GM19351 (cell line): ENCODE data around the gene FOXO6.

Source experiments
- ATAC-seq: cut with Tn5 transposase; IDR thresholded peaks from one replicate; pipeline ENCODE4 v1.9.1; 2021; ENCODE audit warnings: mild to moderate bottlenecking, moderate library complexity; ENCODE audit not compliant: unreplicated experiment

The FOXO6 gene

DNA sequence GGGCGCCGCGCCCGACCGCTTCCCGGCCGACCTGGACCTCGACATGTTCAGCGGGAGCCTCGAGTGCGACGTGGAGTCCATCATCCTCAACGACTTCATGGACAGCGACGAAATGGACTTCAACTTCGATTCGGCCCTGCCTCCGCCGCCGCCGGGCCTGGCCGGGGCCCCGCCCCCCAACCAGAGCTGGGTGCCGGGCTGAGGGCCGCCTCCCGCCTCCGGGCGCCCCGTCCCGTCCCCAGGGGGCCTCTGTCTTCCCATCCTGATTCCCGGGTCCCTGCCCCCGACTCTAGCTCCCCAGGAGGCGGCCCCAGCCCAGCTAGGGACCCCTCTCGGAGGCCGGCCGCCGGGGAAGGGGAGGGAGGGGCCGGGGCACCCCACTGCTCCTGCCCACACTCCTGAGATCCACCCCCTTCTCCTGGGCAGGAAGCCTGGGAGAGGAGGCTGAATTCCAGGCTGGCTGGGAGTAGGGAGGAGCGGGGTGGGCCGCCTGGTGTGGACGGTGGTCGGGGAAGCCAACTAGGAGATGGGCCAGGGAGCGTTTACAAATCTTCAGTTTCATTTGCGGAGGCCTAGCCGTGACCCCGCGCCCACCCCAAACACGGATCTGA lies 21.4 kb downstream of the FOXO6 start:
- ATAC-seq: no peak

DNA sequence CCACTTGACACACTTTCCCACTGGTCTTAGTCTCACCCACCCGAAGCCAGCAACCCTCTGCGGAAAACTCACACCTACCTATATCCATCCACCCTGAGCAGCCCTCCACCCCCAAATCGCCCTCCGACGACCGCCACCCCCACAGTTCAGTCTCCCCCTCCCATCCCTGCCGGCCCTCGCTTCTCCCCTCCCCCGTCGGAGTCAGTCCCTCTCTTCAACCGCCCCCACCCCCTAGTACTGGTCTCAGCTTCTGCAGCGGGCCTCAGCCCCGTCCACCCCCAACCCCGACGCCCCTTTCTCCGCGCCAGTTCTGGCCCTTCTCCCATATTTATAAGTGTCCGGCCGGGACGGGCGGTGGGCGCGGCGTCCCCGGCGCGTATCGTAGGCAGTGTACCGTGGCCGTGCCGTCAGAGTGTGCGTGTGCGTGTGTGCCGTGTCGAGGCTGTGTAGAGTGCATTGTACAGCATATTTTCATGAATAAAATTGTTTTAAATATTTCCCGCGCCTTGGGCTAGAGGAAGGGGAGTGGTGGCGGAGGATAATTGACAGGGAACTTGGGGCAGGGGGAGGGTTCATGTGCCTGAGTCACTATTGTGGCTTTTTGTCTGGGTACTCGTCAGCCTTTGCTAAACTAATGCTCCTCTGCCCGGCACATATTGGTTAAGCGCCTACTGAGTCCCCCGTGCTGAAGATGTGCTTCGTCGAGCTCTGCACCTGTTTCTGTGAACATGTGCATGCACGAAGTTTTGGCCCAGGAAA lies 22.0 kb downstream of the FOXO6 start:
- no peak for ATAC-seq

DNA sequence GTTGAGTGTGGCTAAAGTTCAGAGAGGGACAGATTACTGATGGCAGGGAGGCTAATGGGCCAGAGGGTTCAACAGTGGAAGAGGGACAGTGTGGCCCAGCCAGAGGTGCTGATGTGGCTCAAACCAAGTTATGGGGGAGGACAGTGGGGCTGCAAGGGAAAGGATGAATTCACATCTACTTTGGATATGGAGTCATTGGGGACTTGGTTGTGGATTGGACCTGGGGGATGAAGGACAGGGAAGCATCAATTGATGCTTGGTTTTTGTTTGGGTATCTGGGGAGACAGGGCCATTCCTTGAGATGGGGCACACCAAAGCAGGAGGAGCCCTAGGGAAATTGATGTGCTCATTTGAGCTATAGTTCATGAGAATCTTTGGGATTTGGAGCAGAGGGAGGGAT lies 23.3 kb downstream of the FOXO6 start:
- no peak for ATAC-seq

DNA sequence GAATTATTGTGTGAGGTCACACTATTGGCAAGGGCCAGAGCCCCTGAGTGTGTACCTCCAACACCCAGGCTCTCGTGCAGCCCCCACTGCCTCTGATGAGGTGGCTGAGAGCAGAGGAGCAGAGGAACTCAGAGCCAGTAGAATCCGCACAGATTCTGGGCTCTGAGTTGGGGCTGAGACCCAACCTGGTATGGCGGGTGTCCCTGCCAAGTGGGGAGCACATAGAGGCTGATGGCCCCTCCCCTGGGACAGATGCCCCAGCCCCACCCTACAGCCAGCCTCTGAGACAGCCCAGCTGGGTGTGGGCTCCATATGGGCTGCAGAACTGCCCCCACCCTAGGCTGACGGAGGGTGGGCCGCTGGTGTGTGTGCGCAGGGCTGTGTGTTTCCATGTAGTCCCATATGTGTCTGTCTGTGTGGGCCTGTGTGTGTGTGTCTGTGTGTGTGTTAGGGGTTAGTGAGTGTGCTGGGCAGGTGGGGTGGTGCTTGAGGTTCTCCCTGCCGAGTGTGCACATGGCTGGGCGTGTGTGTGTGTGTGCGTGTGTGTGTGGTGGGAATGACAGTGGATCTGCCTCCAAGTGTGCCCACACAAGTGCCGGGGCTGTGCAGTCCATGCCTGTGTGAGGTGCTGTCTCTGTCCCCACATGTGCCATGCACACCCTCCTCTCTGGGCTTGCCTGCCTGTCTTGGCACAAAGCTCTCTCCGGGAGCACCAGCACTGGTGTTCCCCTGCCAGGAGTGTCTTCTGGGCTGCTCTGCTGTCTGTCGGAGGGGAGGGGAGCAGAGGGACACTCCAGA lies 24.4 kb downstream of the FOXO6 start:
- no peak for ATAC-seq

DNA sequence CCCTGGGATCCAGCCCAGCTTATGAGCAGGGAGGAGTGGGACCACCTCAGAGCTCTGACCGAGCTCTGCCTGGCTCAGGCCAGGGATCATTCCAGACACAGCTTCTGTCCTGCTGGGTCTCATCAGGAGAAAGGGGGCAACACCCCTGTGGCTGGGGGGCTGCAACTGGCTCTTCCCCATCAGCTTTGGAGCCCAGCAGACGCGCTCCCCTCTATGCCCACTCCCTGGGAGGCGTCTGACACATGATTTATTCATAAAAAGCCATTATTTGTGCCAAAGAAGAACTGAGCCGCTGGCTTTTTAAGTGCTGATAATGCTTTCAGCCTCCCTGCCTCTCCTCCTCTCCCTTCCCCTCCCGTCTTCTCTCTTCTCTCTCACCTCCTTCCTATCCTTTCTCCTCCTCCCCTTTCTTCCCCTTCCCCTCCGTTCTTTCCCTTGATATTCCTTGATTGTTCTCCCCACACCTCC lies 25.0 kb downstream of the FOXO6 start:
- no peak for ATAC-seq

DNA sequence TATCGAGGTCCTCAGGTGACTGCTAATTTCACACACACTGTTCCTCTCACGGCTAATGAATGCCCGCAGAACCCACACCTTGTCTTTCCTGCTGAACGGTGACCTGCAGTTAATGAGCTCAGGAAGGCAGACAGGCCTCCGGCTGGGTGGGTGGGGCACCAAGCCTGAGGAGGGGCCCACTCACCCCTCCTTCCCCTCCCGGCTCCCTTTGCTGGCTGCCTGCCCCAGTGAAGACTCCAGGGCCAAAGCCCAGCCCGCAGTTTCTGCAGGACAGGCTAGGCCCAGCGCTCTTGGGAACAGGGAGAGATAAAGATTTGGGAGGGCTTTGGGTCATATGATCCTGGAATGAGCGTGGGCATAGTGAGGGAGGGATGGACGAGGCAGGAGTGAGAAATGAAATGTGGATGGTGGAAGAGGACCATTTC lies 26.4 kb downstream of the FOXO6 start:
- ATAC-seq: no peak

DNA sequence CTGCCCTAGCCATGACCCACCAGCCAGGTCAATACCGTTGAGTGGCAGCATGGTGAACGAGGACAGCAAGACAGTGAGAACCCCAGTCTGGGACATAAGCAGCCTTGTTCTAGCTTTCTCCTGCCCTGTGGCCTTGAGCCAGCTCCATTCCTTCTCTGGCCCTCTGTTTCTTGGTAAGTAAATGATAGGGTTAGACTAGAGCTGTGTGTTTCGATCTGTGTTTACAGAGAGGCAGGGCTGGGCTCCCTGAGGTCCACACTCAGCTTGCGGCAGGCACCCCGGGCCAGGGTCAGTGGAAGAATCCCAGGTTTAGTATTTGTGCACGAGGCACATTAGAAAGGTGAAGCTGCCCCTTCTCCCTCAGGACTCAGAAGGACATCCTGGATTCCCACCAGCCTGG lies 27.3 kb downstream of the FOXO6 start:
- ATAC-seq: no peak

DNA sequence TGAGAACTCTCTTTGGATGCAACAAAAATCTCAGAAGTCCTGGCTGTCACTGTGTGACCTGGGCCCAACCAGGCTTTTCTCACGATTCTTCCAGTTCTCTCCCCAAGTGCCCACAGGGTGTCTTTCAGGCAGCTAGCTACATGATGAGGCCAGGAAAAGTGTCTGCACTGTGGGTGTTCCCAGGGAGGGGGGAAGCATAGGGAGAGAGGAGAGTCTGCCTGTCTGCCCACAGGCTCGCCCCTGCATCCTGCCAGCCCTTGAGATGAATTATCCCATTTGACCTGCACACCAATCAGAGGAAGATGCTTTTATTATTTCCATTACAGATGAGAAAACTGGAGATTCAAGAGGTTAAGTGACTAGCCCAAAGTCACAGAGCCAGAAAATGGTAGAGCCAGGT lies 27.8 kb downstream of the FOXO6 start:
- ATAC-seq: no peak

DNA sequence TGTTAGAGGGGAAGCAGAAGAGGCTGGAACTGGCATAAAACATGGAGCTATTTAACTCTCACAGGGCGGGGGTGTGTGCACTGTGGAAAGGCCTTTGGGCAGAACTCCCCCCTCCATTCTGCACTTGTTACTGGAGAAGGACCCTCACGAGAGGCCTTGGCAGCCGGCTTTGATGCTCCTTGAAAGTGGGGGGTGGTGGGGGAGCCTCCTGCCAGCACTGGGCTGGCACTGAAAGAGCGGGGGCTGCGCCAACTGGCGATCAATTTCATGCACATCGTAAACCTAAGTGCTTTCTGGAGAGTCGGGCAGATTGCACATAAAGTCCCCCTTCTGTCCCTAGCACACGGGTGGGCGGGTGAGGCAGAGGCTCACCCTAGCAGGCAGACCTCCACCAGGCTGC lies 28.9 kb downstream of the FOXO6 start:
- no peak for ATAC-seq

DNA sequence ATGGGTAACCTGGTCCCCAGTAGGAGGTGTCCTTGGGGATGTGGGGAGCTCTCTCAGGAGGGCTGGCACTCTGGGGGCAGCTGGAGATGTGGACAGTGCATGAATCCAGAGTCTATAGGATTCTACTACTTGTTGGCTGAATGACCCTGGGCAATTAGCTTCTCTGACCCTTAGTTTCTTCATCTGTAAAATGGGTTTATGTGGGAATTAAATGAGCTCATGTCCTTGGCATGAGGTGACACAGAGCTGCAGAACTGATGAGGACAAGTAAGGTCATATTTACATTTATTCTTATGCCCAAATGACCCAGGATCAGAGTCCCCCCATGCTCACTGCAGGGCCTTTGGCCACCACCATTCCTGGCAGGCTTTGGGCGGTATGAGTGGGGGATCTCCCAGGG lies 29.3 kb downstream of the FOXO6 start:
- no peak for ATAC-seq

DNA sequence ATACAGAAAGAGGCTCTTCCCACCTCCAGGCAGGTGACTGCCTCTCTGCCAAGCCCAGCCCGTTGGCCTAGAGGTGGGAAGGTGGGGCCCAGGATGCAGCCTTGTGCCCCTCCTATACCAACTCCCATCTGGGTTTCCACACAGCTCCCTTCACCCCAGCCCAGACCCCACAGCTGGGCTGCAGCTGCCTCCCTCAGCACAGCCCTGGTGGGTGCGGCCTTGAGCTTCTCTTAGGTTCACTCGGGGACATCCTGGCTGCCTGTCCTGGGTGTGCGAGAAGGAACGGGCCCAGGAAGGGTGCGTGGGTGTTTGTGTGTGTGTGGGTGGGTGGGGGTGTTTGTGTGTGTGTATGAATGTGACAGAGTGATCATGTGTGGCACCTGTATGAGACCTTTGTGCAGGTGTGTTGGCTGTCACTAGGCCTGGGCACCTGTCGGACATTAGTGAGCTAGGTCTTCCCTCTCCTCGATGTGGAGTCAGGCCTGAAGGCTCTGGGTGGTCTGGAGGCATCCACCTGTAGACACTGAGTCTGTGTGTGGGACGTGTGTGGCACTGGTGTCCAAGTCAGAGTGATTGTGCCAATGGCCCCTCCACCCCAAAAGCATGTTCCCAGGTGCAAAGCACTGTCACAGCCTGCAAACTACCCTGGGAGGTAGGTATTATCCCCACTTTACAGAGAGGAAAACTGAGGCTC lies 30.7 kb downstream of the FOXO6 start:
- no peak for ATAC-seq

DNA sequence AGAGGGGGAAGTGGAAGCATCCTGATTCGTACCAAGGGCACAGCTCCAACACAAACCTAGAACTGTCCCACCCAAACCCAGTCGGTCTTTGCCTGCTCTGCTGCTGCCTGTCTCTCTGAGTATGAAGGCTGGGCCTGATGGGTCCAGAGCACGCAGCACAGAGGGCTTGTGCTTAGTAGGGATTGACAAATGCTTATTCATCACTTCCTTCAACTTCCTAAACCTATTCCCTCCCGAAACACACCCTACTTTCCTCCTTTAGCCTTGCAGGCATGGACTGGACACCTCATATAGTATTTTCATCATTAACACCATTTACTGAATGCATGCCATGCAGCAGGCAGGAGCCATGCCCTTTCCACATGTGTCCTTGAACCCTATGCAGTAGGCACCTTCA lies 31.3 kb downstream of the FOXO6 start:
- ATAC-seq: no peak

DNA sequence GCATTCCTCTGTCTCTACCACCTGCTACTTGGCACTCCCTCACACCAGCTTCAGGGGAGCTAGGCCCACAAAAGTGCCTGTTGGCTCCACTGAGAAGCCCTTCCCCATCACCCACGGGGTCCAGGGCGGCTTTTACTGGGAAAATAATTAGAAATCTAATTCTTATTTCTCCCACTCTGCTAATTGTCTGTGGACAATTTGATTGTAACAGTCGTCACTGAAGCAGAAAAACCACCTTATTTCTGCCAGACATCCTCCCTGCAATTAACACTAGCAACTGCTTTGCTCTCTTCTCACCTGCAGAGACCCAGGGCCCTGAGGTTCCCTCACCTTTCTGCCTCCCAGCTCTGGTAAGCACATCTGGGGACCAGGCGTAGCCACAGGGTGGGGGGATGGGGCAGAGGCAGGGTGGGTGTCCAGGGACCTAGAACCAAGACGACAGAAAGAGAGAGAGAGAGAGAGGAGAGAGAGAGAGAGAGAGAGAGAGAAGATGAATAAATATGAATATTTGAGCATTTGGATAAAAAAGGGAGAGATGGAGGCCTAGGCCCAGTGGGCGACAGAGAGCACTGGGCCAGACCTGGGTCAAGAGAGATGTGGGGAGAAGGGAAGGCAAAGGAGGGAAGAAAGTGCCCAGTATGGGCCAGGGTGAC lies 32.6 kb downstream of the FOXO6 start:
- ATAC-seq: no peak

DNA sequence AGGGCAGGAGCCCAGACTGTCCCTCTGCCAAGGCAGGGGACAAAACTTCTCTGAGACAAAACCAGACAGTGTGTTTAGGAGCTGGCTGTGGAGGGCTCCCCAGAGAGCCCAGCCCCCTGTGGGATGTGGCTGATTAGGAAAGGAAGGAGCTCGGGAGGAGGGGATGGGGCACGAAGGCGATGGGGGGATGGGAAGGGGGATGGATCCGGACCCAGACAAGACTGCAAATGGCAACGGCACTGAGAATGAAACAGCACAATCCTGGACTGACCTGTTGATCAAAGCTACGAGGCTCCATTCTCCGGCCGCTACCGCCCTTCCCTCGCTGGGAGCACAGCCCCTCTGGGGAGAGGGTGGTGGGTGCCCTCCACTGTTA lies 33.1 kb downstream of the FOXO6 start:
- ATAC-seq: no peak

DNA sequence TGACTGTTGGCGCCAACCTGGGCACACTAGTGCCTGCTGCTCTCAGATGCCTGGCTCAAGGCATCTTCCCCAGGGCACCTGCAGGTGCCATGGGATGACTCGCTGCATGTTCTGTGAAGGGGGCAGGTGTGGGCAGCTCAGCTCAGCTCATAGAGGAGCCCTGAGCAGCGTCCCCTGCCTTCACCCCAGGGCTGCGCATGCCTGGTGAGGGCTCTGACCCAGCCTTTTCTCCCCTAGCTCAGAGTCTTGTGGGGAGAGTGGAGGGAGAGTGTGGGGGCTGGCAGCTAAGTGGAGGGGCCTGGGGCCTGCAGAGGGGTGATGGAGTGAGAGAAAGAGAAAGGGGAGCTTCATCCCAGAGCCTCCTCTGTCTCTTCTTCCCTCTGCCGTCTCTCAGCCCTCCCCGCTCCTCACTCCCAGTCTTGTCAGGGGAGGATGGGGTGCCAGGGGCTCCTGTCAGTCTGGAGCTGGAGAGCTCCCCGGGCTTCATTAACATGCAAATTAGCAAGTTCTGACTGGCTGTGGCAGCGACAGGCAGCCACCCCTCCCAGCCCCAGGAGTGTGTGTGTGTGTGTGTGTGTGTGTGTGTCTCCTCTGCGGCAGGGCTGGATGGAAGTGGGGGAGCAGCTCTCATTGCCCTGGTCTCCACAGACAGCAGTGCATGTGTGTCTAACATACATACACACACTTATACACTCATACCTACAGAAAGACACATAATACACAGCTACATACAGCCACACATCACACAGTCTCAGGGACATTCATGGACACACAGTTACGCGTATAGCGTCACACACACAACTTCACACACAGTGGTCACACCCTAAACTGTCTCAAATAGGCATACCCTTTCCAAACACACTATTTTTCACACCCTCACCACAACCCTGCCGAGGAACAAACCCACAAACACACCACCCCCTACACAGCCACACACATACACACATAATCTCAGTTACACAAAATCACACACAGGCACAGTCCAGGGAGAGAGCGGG lies 34.0 kb downstream of the FOXO6 start:
- ATAC-seq: no peak

DNA sequence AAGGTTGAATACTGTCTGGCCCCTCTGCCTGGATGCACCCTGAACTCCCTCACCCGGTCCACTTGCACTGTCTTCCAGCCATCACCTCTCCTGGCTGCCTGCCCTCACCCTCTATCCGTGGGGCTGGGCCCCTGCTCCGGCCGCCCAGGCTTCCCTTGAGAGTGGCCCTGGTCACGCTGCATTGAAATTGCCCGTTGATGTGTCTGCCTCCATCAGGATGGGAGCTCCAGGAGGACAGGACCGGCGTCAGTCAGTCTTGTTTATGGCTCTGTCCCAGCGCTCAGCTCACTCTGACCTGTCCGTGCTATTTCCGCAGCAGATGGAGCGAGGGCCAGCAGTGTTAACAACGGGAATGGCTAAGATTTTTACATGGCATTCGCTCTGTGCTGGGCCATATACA lies 34.9 kb downstream of the FOXO6 start:
- ATAC-seq: no peak

DNA sequence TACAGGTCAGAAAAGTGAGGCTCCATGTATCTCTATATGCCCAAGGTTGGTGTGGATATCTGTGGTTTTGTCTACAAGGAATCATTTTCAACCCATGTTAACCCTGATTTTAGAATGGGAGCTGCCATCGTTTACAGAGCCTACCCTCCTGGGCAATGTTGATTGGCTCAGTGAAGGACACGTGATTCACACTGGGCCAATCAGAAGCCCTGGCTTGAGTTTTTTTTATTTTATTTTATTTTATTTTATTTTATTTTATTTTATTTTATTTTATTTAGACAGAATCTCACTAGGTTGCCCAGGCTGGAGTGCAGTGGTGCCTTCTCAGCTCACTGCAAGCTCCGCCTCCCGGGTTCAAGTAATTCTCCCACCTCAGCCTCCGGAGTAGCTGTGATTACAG lies 35.8 kb downstream of the FOXO6 start:
- no peak for ATAC-seq

DNA sequence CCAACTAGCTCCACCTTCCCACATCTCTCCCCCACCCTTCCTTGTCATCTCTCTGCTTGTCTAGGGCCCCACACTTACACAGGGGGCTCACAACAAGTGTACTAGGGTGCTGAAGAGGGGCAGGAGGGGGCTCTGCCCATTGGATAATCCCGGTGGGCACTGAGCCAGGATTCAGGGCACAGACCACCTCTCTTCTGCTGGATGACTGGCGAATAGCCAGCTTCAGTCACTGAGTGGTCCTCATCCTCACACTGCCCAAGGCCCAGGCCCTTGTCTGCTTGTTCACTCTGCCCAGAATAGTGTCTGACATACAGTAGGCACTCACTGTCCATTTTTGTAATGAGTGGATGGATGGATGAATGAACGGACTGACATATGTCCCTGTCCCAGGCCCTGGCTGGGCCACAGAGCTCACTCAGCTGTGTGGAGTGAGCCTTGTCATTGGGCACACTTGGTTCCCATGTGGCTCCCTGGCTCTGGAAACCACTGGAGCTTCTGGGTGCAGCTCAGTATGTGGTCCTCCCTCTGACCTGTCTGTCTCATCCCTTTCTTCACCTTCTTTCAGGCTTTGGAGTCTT lies 36.6 kb downstream of the FOXO6 start:
- no peak for ATAC-seq

DNA sequence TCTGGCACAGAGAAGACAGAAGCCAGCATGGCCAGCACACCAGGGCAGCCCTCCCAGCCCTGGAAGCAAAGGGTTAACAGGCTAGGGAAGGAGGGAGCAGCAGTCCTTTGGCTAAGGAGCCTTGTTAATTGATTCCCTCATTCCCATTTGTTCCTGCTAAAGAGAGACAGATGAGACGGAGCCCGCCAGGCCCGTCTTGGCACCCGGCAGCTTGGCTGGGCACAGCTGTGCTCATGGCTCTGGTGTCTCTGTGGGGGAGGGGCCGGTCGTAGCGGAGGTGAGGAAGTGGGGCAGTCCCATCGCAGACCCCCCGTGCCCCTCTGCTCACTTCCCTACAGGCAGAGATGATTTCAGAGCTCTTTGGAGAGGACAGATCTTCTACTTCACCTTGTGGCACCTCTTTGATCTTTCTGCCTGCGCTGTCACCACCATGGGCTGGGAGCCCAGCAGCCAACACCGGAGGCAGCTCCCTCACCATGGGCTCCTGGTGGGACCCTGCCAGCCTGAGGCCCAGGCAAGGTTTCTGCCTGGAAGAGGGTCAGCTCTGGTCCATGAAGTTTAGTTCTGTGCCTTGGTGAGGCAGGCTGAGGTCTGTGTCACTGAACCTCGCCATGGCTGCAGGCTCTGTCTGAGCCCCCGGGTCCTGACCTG lies 38.0 kb downstream of the FOXO6 start:
- ATAC-seq: no peak
